ENCODE measurements around the gene PWP1. TPM values are rescaled to one million over a fixed set of nuclear protein-coding genes. Genes with fewer than 3 reads are reported as not detected.
A peak's percentile ranks its signal among the peaks of the same experiment; 100 is the strongest.

Gene PWP1
- total and polyA plus RNA-seq, 9 of the 15 experiments (the other 6 are each of a cell fraction or from before 2014, with no cell fraction given): 61.6 to 401 (median 111) TPM

DNA sequence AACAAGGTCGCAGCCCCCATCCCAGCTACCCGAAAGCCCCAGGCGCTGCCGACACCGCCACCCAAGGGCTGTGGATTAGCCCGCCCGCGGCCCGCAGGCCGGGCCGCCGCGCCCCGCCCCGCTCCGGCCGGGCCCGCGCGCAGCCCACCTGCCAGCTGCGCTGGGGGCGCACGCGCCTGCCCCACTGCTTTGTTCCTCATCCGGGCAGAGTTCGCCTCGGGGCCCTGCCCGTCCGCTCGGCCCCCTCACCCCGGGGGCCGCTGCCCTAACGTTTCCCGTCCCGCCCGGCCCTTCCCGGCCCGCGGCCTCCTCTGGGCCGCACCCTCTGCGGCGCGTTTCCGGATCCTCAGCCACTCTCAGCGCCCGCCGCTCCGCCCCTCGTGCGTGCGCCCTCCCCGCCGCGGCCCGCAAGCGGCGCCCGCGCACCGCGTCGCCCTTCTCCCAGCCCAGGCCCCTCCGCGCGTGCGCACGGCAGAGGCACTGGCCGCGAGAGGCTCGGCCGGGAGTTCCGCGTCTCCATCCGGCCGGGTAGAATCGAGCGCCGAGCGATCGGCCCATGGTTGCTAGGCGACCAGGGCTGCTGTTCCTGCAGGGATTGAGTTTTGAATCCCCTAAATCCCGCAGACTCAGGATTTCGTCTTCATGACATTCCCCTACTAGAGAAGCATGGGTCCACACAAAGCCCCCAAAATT is 75.4 kb downstream of the PWP1 start, which contains the start of gene PRDM4 (continued):
- TF ChIP-seq CHD7 (IDR thresholded peaks at IDR 0.05; ENCODE audit: low read depth, low read length) (no peak), SUPT5H (IDR thresholded peaks at IDR 0.05) (peak; percentile 69), RHOXF2B (CRISPR knock-in tag; conservative IDR thresholded peaks at IDR 0.05) (no peak), CAMTA2 (CRISPR knock-in tag; conservative IDR thresholded peaks at IDR 0.05) (no peak), FOXK1 (CRISPR knock-in tag; IDR thresholded peaks at IDR 0.05; ENCODE audit: borderline replicate concordance) (no peak), ESRRB (CRISPR knock-in tag; IDR thresholded peaks at IDR 0.05; ENCODE audit: borderline replicate concordance) (no peak), NR2F6 (CRISPR knock-in tag; IDR thresholded peaks at IDR 0.05) (no peak), E2F5 (CRISPR knock-in tag; IDR thresholded peaks at IDR 0.05) (no peak), HIVEP1 (CRISPR knock-in tag; IDR thresholded peaks at IDR 0.05) (no peak), KDM5B (IDR thresholded peaks at IDR 0.05; ENCODE audit: insufficient replicate concordance, low read depth, low read length) (peak; percentile 81), ZNF695 (CRISPR knock-in tag; IDR thresholded peaks at IDR 0.05) (no peak), PHF8 (IDR thresholded peaks at IDR 0.05; ENCODE audit: borderline replicate concordance, low read length) (peak; percentile 92; the same call in 1 of the 2 replicates)
- TF ChIP-seq, protein P1, sequence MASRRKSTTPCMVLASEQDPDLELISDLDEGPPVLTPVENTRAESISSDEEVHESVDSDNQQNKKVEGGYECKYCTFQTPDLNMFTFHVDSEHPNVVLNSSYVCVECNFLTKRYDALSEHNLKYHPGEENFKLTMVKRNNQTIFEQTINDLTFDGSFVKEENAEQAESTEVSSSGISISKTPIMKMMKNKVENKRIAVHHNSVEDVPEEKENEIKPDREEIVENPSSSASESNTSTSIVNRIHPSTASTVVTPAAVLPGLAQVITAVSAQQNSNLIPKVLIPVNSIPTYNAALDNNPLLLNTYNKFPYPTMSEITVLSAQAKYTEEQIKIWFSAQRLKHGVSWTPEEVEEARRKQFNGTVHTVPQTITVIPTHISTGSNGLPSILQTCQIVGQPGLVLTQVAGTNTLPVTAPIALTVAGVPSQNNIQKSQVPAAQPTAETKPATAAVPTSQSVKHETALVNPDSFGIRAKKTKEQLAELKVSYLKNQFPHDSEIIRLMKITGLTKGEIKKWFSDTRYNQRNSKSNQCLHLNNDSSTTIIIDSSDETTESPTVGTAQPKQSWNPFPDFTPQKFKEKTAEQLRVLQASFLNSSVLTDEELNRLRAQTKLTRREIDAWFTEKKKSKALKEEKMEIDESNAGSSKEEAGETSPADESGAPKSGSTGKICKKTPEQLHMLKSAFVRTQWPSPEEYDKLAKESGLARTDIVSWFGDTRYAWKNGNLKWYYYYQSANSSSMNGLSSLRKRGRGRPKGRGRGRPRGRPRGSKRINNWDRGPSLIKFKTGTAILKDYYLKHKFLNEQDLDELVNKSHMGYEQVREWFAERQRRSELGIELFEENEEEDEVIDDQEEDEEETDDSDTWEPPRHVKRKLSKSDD (conservative IDR thresholded peaks at IDR 0.05; ENCODE audit: low read length): 0 out of 2 replicates have a peak, but pooled peaks have one; percentile 47
